DOHH2 (cell line): ENCODE data around the gene CLCN4.

Experiments used
- EZH2phosphoT487 ChIP-seq: fragments of 200-600 bp; sonication (generic); IDR thresholded peaks from 2 replicates; pipeline ENCODE4 v1.6.1; 2017; ENCODE audit warnings: borderline replicate concordance, mild to moderate bottlenecking, antibody characterized with exemption, low read length, moderate library complexity, mixed read lengths
- TF ChIP-seq, protein P1 (sequence below): fragments of 200-600 bp; sonication (generic); IDR thresholded peaks from one replicate; pipeline ENCODE4 v1.5.1; 2014; ENCODE audit warnings: antibody characterized with exemption, mild to moderate bottlenecking, low read depth, low read length; ENCODE audit not compliant: poor library complexity, severe bottlenecking

DNA sequence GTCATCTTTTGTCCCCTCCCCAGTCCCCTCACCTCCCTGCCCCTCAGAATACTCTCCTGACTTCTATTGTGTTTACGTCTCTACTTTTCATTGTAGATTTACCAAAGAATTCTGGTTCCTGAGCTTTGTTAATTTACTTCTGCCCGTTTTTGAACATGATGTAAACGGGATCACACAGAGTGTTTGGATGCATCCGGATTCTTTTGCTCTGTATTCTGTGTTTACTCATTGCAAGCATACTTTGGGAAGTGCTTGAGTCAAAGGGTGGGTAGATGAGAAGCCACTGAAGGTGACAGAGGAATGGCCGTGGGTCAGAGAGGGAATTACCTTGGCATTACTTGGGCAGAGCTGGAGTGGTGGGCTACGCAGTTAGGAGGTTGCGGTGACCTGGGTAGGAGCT lies 18.0 kb downstream of the CLCN4 start:
- TF ChIP-seq, protein P1, sequence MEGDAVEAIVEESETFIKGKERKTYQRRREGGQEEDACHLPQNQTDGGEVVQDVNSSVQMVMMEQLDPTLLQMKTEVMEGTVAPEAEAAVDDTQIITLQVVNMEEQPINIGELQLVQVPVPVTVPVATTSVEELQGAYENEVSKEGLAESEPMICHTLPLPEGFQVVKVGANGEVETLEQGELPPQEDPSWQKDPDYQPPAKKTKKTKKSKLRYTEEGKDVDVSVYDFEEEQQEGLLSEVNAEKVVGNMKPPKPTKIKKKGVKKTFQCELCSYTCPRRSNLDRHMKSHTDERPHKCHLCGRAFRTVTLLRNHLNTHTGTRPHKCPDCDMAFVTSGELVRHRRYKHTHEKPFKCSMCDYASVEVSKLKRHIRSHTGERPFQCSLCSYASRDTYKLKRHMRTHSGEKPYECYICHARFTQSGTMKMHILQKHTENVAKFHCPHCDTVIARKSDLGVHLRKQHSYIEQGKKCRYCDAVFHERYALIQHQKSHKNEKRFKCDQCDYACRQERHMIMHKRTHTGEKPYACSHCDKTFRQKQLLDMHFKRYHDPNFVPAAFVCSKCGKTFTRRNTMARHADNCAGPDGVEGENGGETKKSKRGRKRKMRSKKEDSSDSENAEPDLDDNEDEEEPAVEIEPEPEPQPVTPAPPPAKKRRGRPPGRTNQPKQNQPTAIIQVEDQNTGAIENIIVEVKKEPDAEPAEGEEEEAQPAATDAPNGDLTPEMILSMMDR: no peak
- no peak for TF ChIP-seq EZH2phosphoT487
